Endothelial cell of umbilical vein (primary cell): Measurements from ENCODE around the gene SLC33A1. TPM values are rescaled to one million over a fixed set of nuclear protein-coding genes. Genes with fewer than 3 reads are reported as not detected.

Source experiments
- BruUV-seq: library from RNA; stranded (reverse); fragments of 400-500 nt; replicated peaks from 2 replicates; lab custom pipeline; 2021; lab: Mats Ljungman, UMichigan
- CTCF ChIA-PET: fragments of 300-600, 350-600 bp; sonication (Branson Sonifier 250); formaldehyde crosslinking; loops from one replicate; lab custom pipeline; 2021; ENCODE audit warnings: antibody characterized with exemption, inconsistent platforms; lab: Charles Lee
- POLR2A ChIA-PET: fragments of 300-600, 350-600 bp; sonication (Branson Sonifier 250); formaldehyde crosslinking; loops from one replicate; lab custom pipeline; 2021; ENCODE audit warnings: antibody characterized with exemption, inconsistent platforms; lab: Charles Lee
- DNase-seq: peaks from one replicate; pipeline ENCODE4 v3.0.0-alpha.2; 2011; ENCODE audit warnings: low read depth, low spot score
- FAIRE-seq: peaks from 2 replicates; lab custom pipeline; 2011; peaks lifted over from hg19 to GRCh38; lab: Jason Lieb, UNC
- H2AFZ ChIP-seq: 2 replicates; pipeline ENCODE4 v1.6.0; 2012; ENCODE audit warnings: low read depth, low read length, control low read depth, inconsistent platforms
- H3K27ac ChIP-seq: 2 replicates; pipeline ENCODE4 v1.5.1; 2011; ENCODE audit warnings: low read depth, mild to moderate bottlenecking, control low read depth, low read length, moderate library complexity; ENCODE audit not compliant: insufficient read depth
- H3K27me3 ChIP-seq, 2 experiments: 2 replicates each; pipeline versions ENCODE4 v1.6.0 to v1.6.1; 2011; ENCODE audit warnings: low read length in 2 of 2, mixed read lengths in 1 of 2; ENCODE audit not compliant: control insufficient read depth in 2 of 2, insufficient read depth in 2 of 2
- H3K36me3 ChIP-seq, 2 experiments: 2 replicates in 1 of 2; 3 replicates in 1 of 2; pipeline ENCODE4 v1.5.1; 2011; ENCODE audit warnings: low read length in 2 of 2, mild to moderate bottlenecking in 1 of 2, moderate library complexity in 1 of 2; ENCODE audit not compliant: control insufficient read depth in 2 of 2, insufficient read depth in 2 of 2; ENCODE audit errors: extremely low read depth in 1 of 2
- H3K4me1 ChIP-seq: 3 replicates; pipeline ENCODE4 v1.5.1; 2011; ENCODE audit warnings: mild to moderate bottlenecking, low read length; ENCODE audit not compliant: control insufficient read depth, insufficient read depth; ENCODE audit errors: extremely low read depth
- H3K4me2 ChIP-seq: 2 replicates; pipeline ENCODE4 v1.6.1; 2011; ENCODE audit warnings: low read length, control low read depth, mixed read lengths; ENCODE audit not compliant: insufficient read depth
- H3K4me3 ChIP-seq, 3 experiments: fragments of 200-600 bp in 1 of 3; sonication (generic), shearing (Covaris generic) in 1 of 3; replicated peaks in 1 of 3; 2 replicates each; pipeline ENCODE4 v1.5.1; 2011 to 2016; ENCODE audit warnings: control low read depth in 3 of 3, low read length in 3 of 3, mild to moderate bottlenecking in 2 of 3, inconsistent platforms in 1 of 3, low read depth in 1 of 3, moderate library complexity in 1 of 3; ENCODE audit not compliant: insufficient read depth in 1 of 3
- H3K79me2 ChIP-seq: 2 replicates; pipeline ENCODE4 v1.6.0; 2012; ENCODE audit warnings: low read length, inconsistent platforms; ENCODE audit not compliant: control insufficient read depth, insufficient read depth
- H3K9ac ChIP-seq: replicated peaks from 2 replicates; pipeline ENCODE3; 2011; ENCODE audit warnings: low read length, control low read depth; ENCODE audit not compliant: insufficient read depth; ENCODE audit errors: extremely low read depth
- H3K9me1 ChIP-seq: replicated peaks from 3 replicates; pipeline ENCODE4 v1.6.0; 2011; ENCODE audit warnings: mild to moderate bottlenecking, low read length; ENCODE audit not compliant: control insufficient read depth, insufficient read depth; ENCODE audit errors: extremely low read depth
- H3K9me3 ChIP-seq: replicated peaks from 2 replicates; pipeline ENCODE4 v1.5.1; 2012; ENCODE audit warnings: low read length, inconsistent platforms; ENCODE audit not compliant: control insufficient read depth, insufficient read depth
- H4K20me1 ChIP-seq: replicated peaks from 2 replicates; pipeline ENCODE3; 2011; ENCODE audit warnings: mild to moderate bottlenecking, low read length; ENCODE audit not compliant: control insufficient read depth, insufficient read depth; ENCODE audit errors: extremely low read depth
- CTCF ChIP-seq, 2 donors: IDR thresholded peaks; 1 replicate in 1 of 2; 2 replicates in 1 of 2; pipeline ENCODE4 v1.5.1; 2011; ENCODE audit warnings: low read length in 2 of 2, mild to moderate bottlenecking in 2 of 2, moderate library complexity in 2 of 2, control low read depth in 1 of 2, inconsistent platforms in 1 of 2, low read depth in 1 of 2; ENCODE audit not compliant: insufficient read depth in 1 of 2; ENCODE audit errors: extremely low read depth in 1 of 2
- EZH2 ChIP-seq: IDR thresholded peaks from 2 replicates; pipeline ENCODE4 v1.6.1; 2012; ENCODE audit warnings: borderline replicate concordance, low read depth, mild to moderate bottlenecking, moderate library complexity, low read length, inconsistent platforms; ENCODE audit not compliant: severe bottlenecking
- FOS ChIP-seq: IDR thresholded peaks from 2 replicates; pipeline ENCODE4 v1.6.1; 2011; ENCODE audit warnings: mild to moderate bottlenecking, low read length, moderate library complexity, borderline replicate concordance; ENCODE audit not compliant: insufficient read depth
- GATA2 ChIP-seq: IDR thresholded peaks from 2 replicates; pipeline ENCODE4 v1.7.0; 2011; ENCODE audit warnings: low read depth, mild to moderate bottlenecking, moderate library complexity, mixed read lengths, low read length; ENCODE audit not compliant: insufficient read length, insufficient read depth
- JUN ChIP-seq: IDR thresholded peaks from 2 replicates; pipeline ENCODE4 v1.6.1; 2011; ENCODE audit warnings: borderline replicate concordance, low read depth; ENCODE audit not compliant: insufficient read length, insufficient read depth
- MAX ChIP-seq: IDR thresholded peaks from 2 replicates; pipeline ENCODE4 v1.6.1; 2011; ENCODE audit not compliant: insufficient read depth, insufficient read length
- MYC ChIP-seq: IDR thresholded peaks from one replicate; pipeline ENCODE4 v1.6.1; 2011; ENCODE audit warnings: mild to moderate bottlenecking, low read depth, low read length
- POLR2A ChIP-seq: IDR thresholded peaks from 2 replicates; pipeline ENCODE4 v1.6.1; 2012; ENCODE audit warnings: low read depth, mild to moderate bottlenecking, control low read depth, low read length
- POLR2AphosphoS5 ChIP-seq: IDR thresholded peaks from 2 replicates; pipeline ENCODE4 v1.6.1; 2012; ENCODE audit warnings: low read depth, mild to moderate bottlenecking, control low read depth, low read length, moderate library complexity; ENCODE audit not compliant: insufficient read depth
- dilution Hi-C: fragments of 300-500 bp; cut with MboI; formaldehyde crosslinking; loops from one replicate; pipeline ENCODE4 v1.15.0; 2019; ENCODE audit warnings: low sequenced_read_pairs; ENCODE audit not compliant: extremely low pct_ligation_motif_present
- intact Hi-C: fragments of 100-400 bp; cut with micrococcal nuclease; formaldehyde crosslinking; loops from one replicate; pipeline ENCODE4 v1.10.0; 2022
- polyA plus RNA-seq, 4 experiments: library from polyadenylated mRNA; depleted of rRNA in 3 of 4; stranded (reverse) in 3 of 4; unstranded in 1 of 4; fragments of >200 nt; gene quantifications; 2 replicates each; pipeline versions ENCODE4 v1.2.1 to v1.2.3, GENCODE V29; 2011 to 2012; ENCODE audit warnings: missing spikeins in 1 of 4
- total RNA-seq: library from RNA; stranded (reverse); gene quantifications from 2 replicates; pipeline ENCODE4 v1.2.3, GENCODE V29; 2021

SLC33A1 gene
- total and polyA plus RNA-seq, 2 donors (not counting 3 experiments of a cell fraction or from before 2014, with no cell fraction given) = 28.4 to 30.3 TPM

DNA sequence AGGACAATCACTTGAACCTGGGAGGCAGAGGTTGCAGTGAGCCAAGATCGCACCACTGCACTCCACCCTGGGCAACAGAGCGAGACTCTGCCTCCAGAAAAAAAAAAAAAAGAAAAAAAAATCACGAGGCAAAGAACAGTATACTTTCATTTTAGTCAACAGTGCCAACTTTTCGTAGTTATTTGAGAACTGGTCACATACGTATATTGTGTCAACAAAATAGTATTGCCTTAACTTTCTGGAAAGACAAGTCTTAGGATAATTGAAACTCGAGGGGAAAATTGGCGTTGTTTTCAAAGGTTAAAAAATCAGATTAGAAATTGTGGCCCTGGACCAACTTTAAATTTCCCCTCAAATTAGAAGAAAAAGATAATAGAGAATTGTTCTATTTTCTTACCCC, 30.1 kb upstream of the SLC33A1 start:
- no peak for DNase-seq
- Histone ChIP-seq H3K4me3 (no peak overlapping the region), H2AFZ (no peak overlapping the region), H3K27ac (no peak overlapping the region), H3K9me3 (no peaks in the 10 kb centered on the region), H3K4me2 (no peak overlapping the region), H3K4me1 (no peaks in the 10 kb centered on the region), H4K20me1 (peaks cover 10% of the 10 kb centered on the region), H3K9me1 (no peaks in the 10 kb centered on the region), H3K36me3 (no peaks in the 10 kb centered on the region), H3K9ac (no peak overlapping the region), H3K79me2 (peaks cover 93% of the 10 kb centered on the region), H3K27me3 (no peaks in the 10 kb centered on the region)
- intact Hi-C loops (no loop called here), dilution Hi-C loops (no loop called here)
- BruUV-seq = no TSS peak
- FAIRE-seq = no peak
- TF ChIP-seq GATA2 = no peak
- TF ChIP-seq FOS = no peak
- no peak for TF ChIP-seq MAX
- no peak for TF ChIP-seq JUN
- TF ChIP-seq POLR2A = no peak
- no peak for TF ChIP-seq POLR2AphosphoS5
- ChIA-PET CTCF (interaction anchor here (2.2 kb wide), 1 partner anchor 78 kb away, joined by 6 read pairs; the partner anchor contains the start of gene C3orf33), POLR2A (no interaction called here)

- BruUV-seq = no TSS peak
- H3K79me2 ChIP-seq = peaks cover 94% of the 10 kb centered on the region
- DNase-seq (no peak), FAIRE-seq (no peak)
- no peaks in the 10 kb centered on the region for H3K36me3 ChIP-seq
- TF ChIP-seq FOS (no peak), CTCF (IDR thresholded peaks at IDR 0.05; ENCODE audit: extremely low read depth in 1 of 2, insufficient read depth in 1 of 2, low read depth in 1 of 2, low read length in 2 of 2) (no peak), POLR2A (no peak), POLR2AphosphoS5 (no peak), GATA2 (no peak), MYC (no peak), MAX (no peak), JUN (no peak), EZH2 (no peak)
- POLR2A ChIA-PET = interaction anchor here (0.7 kb wide), 1 partner anchor 11 kb away, joined by 4 read pairs; no protein-coding TSS in a partner anchor
- H3K9me3 ChIP-seq = no peaks in the 10 kb centered on the region
- no peaks in the 10 kb centered on the region for H3K9me1 ChIP-seq
- no peak overlapping the region for H3K9ac ChIP-seq
- H4K20me1 ChIP-seq = peaks cover 9% of the 10 kb centered on the region
- dilution Hi-C loops = no loop called here
- no peak overlapping the region for H3K4me2 ChIP-seq
- H3K4me3 ChIP-seq = no peak overlapping the region
- H2AFZ ChIP-seq = no peak overlapping the region
- CTCF ChIA-PET = no interaction called here
- intact Hi-C loops = no loop called here
- no peak overlapping the region for H3K27ac ChIP-seq
- no peaks in the 10 kb centered on the region for H3K4me1 ChIP-seq
- no peaks in the 10 kb centered on the region for H3K27me3 ChIP-seq
Observed at GRCh38 chr3:155880286-155880685, 26.1 kb upstream of the SLC33A1 start.
